Measurements from ENCODE around the gene BRINP2. TPM values are rescaled to one million over a fixed set of nuclear protein-coding genes. Genes with fewer than 3 reads are reported as not detected.

BRINP2 gene
- total and polyA plus RNA-seq, 7 experiments from 2014 or later, result not detected

DNA sequence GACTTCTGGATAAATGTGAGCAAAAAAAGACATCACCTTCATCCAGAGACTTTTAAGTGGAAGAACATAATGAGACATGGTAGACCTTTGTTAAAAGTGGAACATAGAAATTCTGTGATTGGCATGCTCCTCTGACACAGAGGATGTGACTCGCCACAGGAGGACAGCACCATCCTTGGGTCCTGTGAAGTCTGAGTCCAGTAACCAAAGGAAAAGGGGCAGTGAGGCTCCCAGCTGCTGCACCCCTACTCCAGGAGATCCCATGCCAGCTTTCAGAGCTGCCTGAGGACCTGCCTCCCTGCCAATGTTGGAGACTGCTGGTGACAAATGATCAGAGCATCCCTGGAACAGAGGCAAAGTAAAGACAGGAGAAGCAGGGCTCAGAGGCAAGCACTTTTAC is 136.2 kb downstream of the BRINP2 start:
- CTCF ChIA-PET, result no interaction called here
- no peak for ATAC-seq

DNA sequence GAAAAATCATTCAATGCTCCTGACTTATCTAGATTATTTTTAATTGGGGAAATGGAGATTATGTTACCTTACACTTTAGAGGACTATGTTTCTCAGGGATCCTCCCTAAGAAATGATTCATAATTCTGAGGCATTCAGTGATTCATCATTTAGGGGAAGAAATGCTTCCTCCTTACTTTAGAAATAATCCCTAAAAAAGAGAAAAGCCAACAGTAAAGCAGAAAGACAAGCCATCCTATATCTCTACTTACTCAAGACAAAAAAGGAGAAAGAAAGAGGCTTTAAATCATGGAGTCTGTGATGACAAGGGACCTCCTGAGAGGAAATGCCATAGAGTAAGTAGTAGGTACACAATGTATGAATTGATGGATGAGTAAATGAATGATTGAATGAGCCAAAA is 137.0 kb downstream of the BRINP2 start:
- DNase-seq, result no peak
- Mint-ChIP-seq H3K4me3 (no peak overlapping the region), H3K27ac (no peak overlapping the region), H3K9me3 (peaks cover 0 to 18% (median 0%) of the 10 kb centered on the region in 11 donors), H3K27me3 (peaks cover 0 to 17% (median 4%) of the 10 kb centered on the region in 5 donors), H3K4me1 (no peaks in the 10 kb centered on the region), H3K36me3 (peaks cover 0 to 4% (median 0%) of the 10 kb centered on the region in 5 donors)
- intact Hi-C loops (cut with micrococcal nuclease), result no loop called here
- Histone ChIP-seq H3K27ac (ENCODE audit: low read depth, low read length) (no peak overlapping the region), H3K9me3 (ENCODE audit: control insufficient read depth in 2 of 3, low read length in 3 of 3) (no peaks in the 10 kb centered on the region), H3K4me3 (ENCODE audit: low read length) (no peak overlapping the region), H3K27me3 (ENCODE audit: control insufficient read depth in 2 of 2, insufficient read depth in 2 of 2, low read length in 2 of 2) (no peaks in the 10 kb centered on the region), H3K36me3 (ENCODE audit: control insufficient read depth in 2 of 3, insufficient read depth in 3 of 3, low read length in 3 of 3) (no peaks in the 10 kb centered on the region), H3K4me1 (ENCODE audit: control insufficient read depth in 2 of 2, insufficient read depth in 2 of 2, low read length in 2 of 2) (no peaks in the 10 kb centered on the region)
- CTCF ChIA-PET, result no interaction called here
- POLR2A ChIA-PET, result no interaction called here
- ATAC-seq, result no peak

More for the DNA sequence above, 136.2 kb downstream of the BRINP2 start:
- no peak overlapping the region for H3K27ac Mint-ChIP-seq
- no peak overlapping the region for H3K4me3 Mint-ChIP-seq
- Histone ChIP-seq H3K4me3 (ENCODE audit: low read length) (no peak overlapping the region), H3K27me3 (ENCODE audit: control insufficient read depth in 2 of 2, insufficient read depth in 2 of 2, low read length in 2 of 2) (no peaks in the 10 kb centered on the region), H3K4me1 (ENCODE audit: control insufficient read depth in 2 of 2, insufficient read depth in 2 of 2, low read length in 2 of 2) (no peaks in the 10 kb centered on the region), H3K9me3 (ENCODE audit: control insufficient read depth in 2 of 3, low read length in 3 of 3) (no peaks in the 10 kb centered on the region), H3K27ac (ENCODE audit: low read depth, low read length) (no peak overlapping the region), H3K36me3 (ENCODE audit: control insufficient read depth in 2 of 3, insufficient read depth in 3 of 3, low read length in 3 of 3) (no peaks in the 10 kb centered on the region)
- H3K27me3 Mint-ChIP-seq, result peaks cover 0 to 17% (median 4%) of the 10 kb centered on the region in 5 donors
- no peak for DNase-seq
- POLR2A ChIA-PET, result no interaction called here
- peaks cover 0 to 4% (median 0%) of the 10 kb centered on the region in 5 donors for H3K36me3 Mint-ChIP-seq
- H3K4me1 Mint-ChIP-seq, result no peaks in the 10 kb centered on the region
- H3K9me3 Mint-ChIP-seq, result peaks cover 0 to 18% (median 0%) of the 10 kb centered on the region in 11 donors
- intact Hi-C loops (cut with micrococcal nuclease), result no loop called here

DNA sequence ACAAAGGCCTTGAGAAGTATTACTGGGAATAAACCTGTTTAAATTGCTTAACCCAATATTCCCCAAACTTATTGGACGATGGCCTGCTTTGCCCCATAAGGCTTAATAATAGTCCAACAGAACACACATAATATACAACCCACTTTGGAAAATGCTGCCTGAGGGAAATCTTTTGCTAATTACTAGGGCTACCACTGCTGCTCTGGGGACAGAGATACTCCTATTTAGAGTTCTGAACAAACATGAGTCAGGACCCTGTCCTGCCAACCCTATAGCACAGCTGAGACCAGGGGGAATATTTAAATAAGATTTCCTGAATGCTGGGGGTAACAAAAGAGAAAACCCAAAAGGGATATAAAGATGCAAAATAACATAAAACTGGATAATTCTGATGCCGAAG is 139.1 kb downstream of the BRINP2 start:
- Mint-ChIP-seq H3K9me3 (peaks cover 0 to 14% (median 1%) of the 10 kb centered on the region in 11 donors), H3K36me3 (peaks cover 0 to 4% (median 0%) of the 10 kb centered on the region in 5 donors), H3K27me3 (peaks cover 0 to 17% (median 0%) of the 10 kb centered on the region in 5 donors), H3K4me3 (no peak overlapping the region), H3K4me1 (no peaks in the 10 kb centered on the region), H3K27ac (no peak overlapping the region)
- no peak for DNase-seq
- ChIA-PET CTCF (no interaction called here), POLR2A (no interaction called here)
- Histone ChIP-seq H3K36me3 (ENCODE audit: control insufficient read depth in 2 of 3, insufficient read depth in 3 of 3, low read length in 3 of 3) (no peaks in the 10 kb centered on the region), H3K4me3 (ENCODE audit: low read length) (no peak overlapping the region), H3K9me3 (ENCODE audit: control insufficient read depth in 2 of 3, low read length in 3 of 3) (no peaks in the 10 kb centered on the region), H3K4me1 (ENCODE audit: control insufficient read depth in 2 of 2, insufficient read depth in 2 of 2, low read length in 2 of 2) (no peaks in the 10 kb centered on the region), H3K27ac (ENCODE audit: low read depth, low read length) (no peak overlapping the region), H3K27me3 (ENCODE audit: control insufficient read depth in 2 of 2, insufficient read depth in 2 of 2, low read length in 2 of 2) (no peaks in the 10 kb centered on the region)
- intact Hi-C loops (cut with micrococcal nuclease), result no loop called here
- no peak for ATAC-seq

DNA sequence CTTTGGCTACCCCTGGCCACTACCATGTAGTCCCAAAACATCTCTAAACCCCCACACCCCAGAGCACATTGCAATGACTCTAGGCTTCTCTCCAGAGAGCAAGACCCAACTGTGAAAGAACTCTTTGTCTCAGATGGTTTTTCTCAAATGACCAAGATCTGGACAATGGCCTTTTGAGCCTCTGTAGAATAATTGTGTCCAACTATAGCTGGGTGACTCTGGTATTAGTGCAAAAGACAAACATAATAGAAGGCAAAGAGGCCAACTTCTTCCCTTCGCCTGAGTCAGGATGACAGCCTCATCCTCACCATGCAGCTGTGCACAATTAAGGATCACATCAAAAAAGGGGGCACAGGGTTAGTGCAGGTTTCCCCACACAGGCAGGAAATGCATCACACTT is 139.6 kb downstream of the BRINP2 start:
- ChIA-PET POLR2A (no interaction called here), CTCF (no interaction called here)
- Histone ChIP-seq H3K27ac (ENCODE audit: low read depth, low read length) (no peak overlapping the region), H3K4me3 (ENCODE audit: low read length) (no peak overlapping the region), H3K27me3 (ENCODE audit: control insufficient read depth in 2 of 2, insufficient read depth in 2 of 2, low read length in 2 of 2) (no peaks in the 10 kb centered on the region), H3K4me1 (ENCODE audit: control insufficient read depth in 2 of 2, insufficient read depth in 2 of 2, low read length in 2 of 2) (no peaks in the 10 kb centered on the region), H3K36me3 (ENCODE audit: control insufficient read depth in 2 of 3, insufficient read depth in 3 of 3, low read length in 3 of 3) (no peaks in the 10 kb centered on the region), H3K9me3 (ENCODE audit: control insufficient read depth in 2 of 3, low read length in 3 of 3) (no peaks in the 10 kb centered on the region)
- ATAC-seq (no peak), DNase-seq (no peak)
- intact Hi-C loops (cut with micrococcal nuclease), result no loop called here
- peaks cover 0 to 17% (median 0%) of the 10 kb centered on the region in 5 donors for H3K27me3 Mint-ChIP-seq
- no peak overlapping the region for H3K4me3 Mint-ChIP-seq
- H3K4me1 Mint-ChIP-seq, result no peaks in the 10 kb centered on the region
- peaks cover 0 to 4% (median 0%) of the 10 kb centered on the region in 5 donors for H3K36me3 Mint-ChIP-seq
- H3K27ac Mint-ChIP-seq, result no peak overlapping the region
- H3K9me3 Mint-ChIP-seq, result peaks cover 0 to 14% (median 1%) of the 10 kb centered on the region in 11 donors

DNA sequence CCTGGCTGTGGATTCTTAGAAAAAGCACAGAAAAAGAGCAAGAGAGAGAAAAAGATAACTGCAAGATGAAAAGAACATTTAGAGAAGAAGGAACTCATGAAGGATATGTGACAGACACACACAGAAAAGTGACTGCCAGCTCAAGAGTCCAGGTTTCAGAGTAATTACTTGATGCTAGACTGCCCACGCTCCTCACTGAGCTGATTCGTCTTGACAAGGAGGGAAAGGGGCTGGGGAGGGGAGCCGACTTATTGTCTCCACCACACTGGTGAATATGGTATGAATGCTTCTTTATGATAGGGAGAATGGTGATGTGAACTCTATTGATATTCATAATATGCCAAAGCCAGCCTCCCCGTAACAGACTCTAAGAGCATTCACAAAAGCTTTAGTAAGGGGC is 140.4 kb downstream of the BRINP2 start:
- Mint-ChIP-seq H3K27me3 (peaks cover 0 to 11% (median 0%) of the 10 kb centered on the region in 5 donors), H3K9me3 (peaks cover 0 to 9% (median 0%) of the 10 kb centered on the region in 11 donors), H3K27ac (no peak overlapping the region), H3K36me3 (peaks cover 0 to 4% (median 0%) of the 10 kb centered on the region in 5 donors), H3K4me3 (no peak overlapping the region), H3K4me1 (no peaks in the 10 kb centered on the region)
- DNase-seq (no peak), ATAC-seq (no peak)
- Histone ChIP-seq H3K4me3 (ENCODE audit: low read length) (no peak overlapping the region), H3K9me3 (ENCODE audit: control insufficient read depth in 2 of 3, low read length in 3 of 3) (no peaks in the 10 kb centered on the region), H3K27ac (ENCODE audit: low read depth, low read length) (no peak overlapping the region), H3K4me1 (ENCODE audit: control insufficient read depth in 2 of 2, insufficient read depth in 2 of 2, low read length in 2 of 2) (no peaks in the 10 kb centered on the region), H3K36me3 (ENCODE audit: control insufficient read depth in 2 of 3, insufficient read depth in 3 of 3, low read length in 3 of 3) (no peaks in the 10 kb centered on the region), H3K27me3 (ENCODE audit: control insufficient read depth in 2 of 2, insufficient read depth in 2 of 2, low read length in 2 of 2) (no peaks in the 10 kb centered on the region)
- CTCF ChIA-PET, result no interaction called here
- POLR2A ChIA-PET, result no interaction called here
- intact Hi-C loops (cut with micrococcal nuclease), result no loop called here

DNA sequence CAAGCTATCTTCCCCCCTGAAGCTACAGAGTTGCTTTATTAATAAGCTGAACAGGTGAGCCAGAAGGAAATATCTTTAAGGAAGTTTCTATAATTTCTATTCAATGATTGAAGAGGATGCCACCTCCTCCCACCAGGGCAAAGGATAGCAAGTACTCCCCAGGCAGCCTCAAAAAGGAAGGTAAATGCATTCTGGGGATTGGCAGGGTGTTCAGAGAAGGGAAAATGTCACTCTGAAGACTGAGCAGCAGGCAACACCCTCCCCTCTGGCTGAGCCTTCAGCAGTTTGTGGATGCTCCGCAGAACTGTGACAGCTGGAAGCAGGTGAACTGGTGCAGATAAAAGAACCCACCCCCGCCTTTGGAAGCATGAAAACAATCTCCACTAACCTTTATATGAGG is 140.8 kb downstream of the BRINP2 start:
- no peak overlapping the region for H3K27ac ChIP-seq (ENCODE audit: low read depth, low read length)
- H3K4me1 ChIP-seq (ENCODE audit: control insufficient read depth in 2 of 2, insufficient read depth in 2 of 2, low read length in 2 of 2), result no peaks in the 10 kb centered on the region
- Mint-ChIP-seq H3K9me3 (peaks cover 0 to 9% (median 0%) of the 10 kb centered on the region in 11 donors), H3K27me3 (peaks cover 0 to 6% (median 0%) of the 10 kb centered on the region in 5 donors), H3K36me3 (peaks cover 0 to 4% (median 0%) of the 10 kb centered on the region in 5 donors), H3K4me3 (no peak overlapping the region), H3K4me1 (no peaks in the 10 kb centered on the region), H3K27ac (no peak overlapping the region)
- H3K27me3 ChIP-seq (ENCODE audit: control insufficient read depth in 2 of 2, insufficient read depth in 2 of 2, low read length in 2 of 2), result no peaks in the 10 kb centered on the region
- DNase-seq (no peak), ATAC-seq (no peak)
- no peaks in the 10 kb centered on the region for H3K9me3 ChIP-seq (ENCODE audit: control insufficient read depth in 2 of 3, low read length in 3 of 3)
- H3K4me3 ChIP-seq (ENCODE audit: low read length), result no peak overlapping the region
- POLR2A ChIA-PET, result no interaction called here
- CTCF ChIA-PET, result no interaction called here
- intact Hi-C loops (cut with micrococcal nuclease), result no loop called here
- H3K36me3 ChIP-seq (ENCODE audit: control insufficient read depth in 2 of 3, insufficient read depth in 3 of 3, low read length in 3 of 3), result no peaks in the 10 kb centered on the region

DNA sequence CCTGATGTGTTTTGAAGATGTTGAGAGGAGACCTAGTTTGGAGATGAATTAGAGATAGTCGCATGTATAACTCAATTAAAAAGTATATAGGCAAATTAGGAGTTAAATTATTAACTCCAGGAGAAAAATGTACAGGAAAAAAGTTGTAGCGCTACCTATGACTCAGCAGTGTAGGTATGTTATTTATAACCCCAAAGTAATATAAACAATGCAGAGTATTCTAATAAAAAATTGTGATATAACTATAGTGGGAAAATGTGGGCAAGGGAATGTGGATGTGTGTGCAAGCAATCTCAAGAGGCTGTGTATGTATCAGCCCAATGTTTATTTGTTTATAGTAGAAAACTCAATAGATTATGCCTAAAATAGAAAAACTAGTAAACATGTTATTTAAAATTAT is 144.5 kb downstream of the BRINP2 start:
- no peak overlapping the region for H3K4me3 Mint-ChIP-seq
- H3K9me3 Mint-ChIP-seq, result peaks cover 0 to 13% (median 4%) of the 10 kb centered on the region in 11 donors
- H3K27me3 ChIP-seq (ENCODE audit: control insufficient read depth in 2 of 2, insufficient read depth in 2 of 2, low read length in 2 of 2), result no peaks in the 10 kb centered on the region
- DNase-seq, result no peak
- intact Hi-C loops (cut with micrococcal nuclease), result no loop called here
- H3K4me1 Mint-ChIP-seq, result no peaks in the 10 kb centered on the region
- ChIA-PET CTCF (no interaction called here), POLR2A (no interaction called here)
- H3K27ac ChIP-seq (ENCODE audit: low read depth, low read length), result no peak overlapping the region
- no peak overlapping the region for H3K4me3 ChIP-seq (ENCODE audit: low read length)
- no peaks in the 10 kb centered on the region for H3K27me3 Mint-ChIP-seq
- no peak overlapping the region for H3K27ac Mint-ChIP-seq
- no peaks in the 10 kb centered on the region for H3K4me1 ChIP-seq (ENCODE audit: control insufficient read depth in 2 of 2, insufficient read depth in 2 of 2, low read length in 2 of 2)
- H3K36me3 Mint-ChIP-seq, result no peaks in the 10 kb centered on the region
- no peak for ATAC-seq
- no peaks in the 10 kb centered on the region for H3K9me3 ChIP-seq (ENCODE audit: control insufficient read depth in 2 of 3, low read length in 3 of 3)
- H3K36me3 ChIP-seq (ENCODE audit: control insufficient read depth in 2 of 3, insufficient read depth in 3 of 3, low read length in 3 of 3), result no peaks in the 10 kb centered on the region

All from naive thymus-derived CD4-positive, alpha-beta T cell (primary cell).